Measurements from ENCODE around the gene ELFN2.

DNA sequence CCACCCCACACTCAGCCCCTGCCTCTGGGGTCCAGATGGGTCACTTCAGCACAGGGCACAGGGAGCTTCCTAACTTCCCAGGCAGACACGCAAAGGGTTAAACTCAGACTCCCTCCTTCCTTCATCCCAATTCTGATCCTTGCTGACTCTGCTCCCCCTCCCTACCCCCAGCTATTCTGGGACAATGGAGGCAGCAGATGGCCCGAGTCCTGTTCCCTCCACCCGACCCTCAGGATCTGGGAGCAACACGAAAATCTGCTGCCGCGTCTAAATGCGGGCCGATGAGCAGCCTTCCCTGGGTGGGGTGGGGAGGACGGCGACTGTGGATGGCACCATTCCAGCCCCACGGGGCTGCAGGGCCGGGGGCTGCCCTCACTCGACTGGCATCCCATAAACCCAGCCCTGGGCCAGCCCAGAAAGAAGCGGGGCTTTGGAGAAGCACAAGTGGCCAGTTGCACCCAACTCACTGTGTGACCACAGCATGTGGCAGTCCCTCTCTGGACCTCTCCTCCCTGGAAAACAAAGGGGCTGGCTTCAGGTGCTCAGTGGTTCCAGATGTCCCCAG is 40.2 kb upstream of the ELFN2 start:
- TF ChIP-seq CTCF (IDR thresholded peaks at IDR 0.05; ENCODE audit: low read depth, low read length, missing input control), result no peak
- no peak for TF ChIP-seq HNF4A (conservative IDR thresholded peaks at IDR 0.05)
- no peak for TF ChIP-seq REST (IDR thresholded peaks at IDR 0.05)
- TF ChIP-seq, protein P1, sequence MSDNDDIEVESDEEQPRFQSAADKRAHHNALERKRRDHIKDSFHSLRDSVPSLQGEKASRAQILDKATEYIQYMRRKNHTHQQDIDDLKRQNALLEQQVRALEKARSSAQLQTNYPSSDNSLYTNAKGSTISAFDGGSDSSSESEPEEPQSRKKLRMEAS (IDR thresholded peaks at IDR 0.05), result no peak
- TF ChIP-seq JUND (IDR thresholded peaks at IDR 0.05), result no peak
- no peak for TF ChIP-seq RAD21 (IDR thresholded peaks at IDR 0.05)
- TF ChIP-seq NR2F2 (IDR thresholded peaks at IDR 0.05), result no peak
- no peak for TF ChIP-seq EGR1 (IDR thresholded peaks at IDR 0.05; ENCODE audit: low read depth in 2 of 2)

All from liver (tissue), 3 donors.